A549 (cell line): Measurements from ENCODE around the gene LTB. TPM values are rescaled to one million over a fixed set of nuclear protein-coding genes. Genes with fewer than 3 reads are reported as not detected.

Experiments used
- ATAC-seq, 2 experiments: fragments of 200-7000 bp in 1 of 2; fragments of >200 bp in 1 of 2; cut with Nextera tagmentation in 1 of 2; cut with Tn5 transposase in 1 of 2; 3 replicates each; pipeline versions ENCODE4 v1.8.0 to v1.9.1; 2018 to 2020; ENCODE audit warnings: mild to moderate bottlenecking in 1 of 2, moderate library complexity in 1 of 2
- CTCF ChIA-PET: fragments of 300-600 bp; sonication (Branson Sonifier 250); formaldehyde crosslinking; extraction: SDS; loops from one replicate; lab custom pipeline; 2021; ENCODE audit warnings: antibody characterized with exemption, inconsistent platforms; lab: Yijun Ruan, JAX
- POLR2A ChIA-PET: fragments of 350-600 bp; formaldehyde crosslinking; extraction: SDS; loops from one replicate; lab custom pipeline; 2021; ENCODE audit warnings: antibody characterized with exemption, inconsistent platforms; lab: Yijun Ruan, JAX
- DNase-seq, 2 experiments: peaks; one replicate each; pipeline versions ENCODE4 v3.0.0 to v3.0.0-alpha.2; 2011 to 2016; ENCODE audit warnings: low read depth in 1 of 2, low spot score in 1 of 2
- FAIRE-seq: peaks from 2 replicates; lab custom pipeline; 2011; peaks lifted over from hg19 to GRCh38; lab: Jason Lieb, UNC
- H3K27ac ChIP-seq, 2 experiments: fragments of >200 bp; sonication (Bioruptor Twin); formaldehyde crosslinking; 3 replicates each; pipeline ENCODE4 v1.5.1; 2016 to 2017
- H3K4me1 ChIP-seq: fragments of >200 bp; sonication (Bioruptor Twin); formaldehyde crosslinking; 3 replicates; pipeline ENCODE4 v1.6.1; 2016
- H3K4me2 ChIP-seq: fragments of >200 bp; sonication (Bioruptor Twin); formaldehyde crosslinking; 3 replicates; pipeline ENCODE4 v1.6.1; 2016
- H3K4me3 ChIP-seq: fragments of >200 bp; sonication (Bioruptor Twin); formaldehyde crosslinking; 3 replicates; pipeline ENCODE4 v1.5.1; 2016
- H3K9me3 ChIP-seq: fragments of >200 bp; sonication (Bioruptor Twin); formaldehyde crosslinking; 3 replicates; pipeline ENCODE4 v1.6.1; 2016
- CBX2 ChIP-seq: fragments of 200-600 bp; sonication (generic); IDR thresholded peaks from 2 replicates; pipeline ENCODE4 v1.6.1; 2016; ENCODE audit warnings: low read depth, mild to moderate bottlenecking, borderline replicate concordance
- EHMT2 ChIP-seq: fragments of 200-600 bp; sonication (generic); IDR thresholded peaks from 2 replicates; pipeline ENCODE4 v1.6.1; 2016; ENCODE audit warnings: antibody characterized with exemption, low read depth, mild to moderate bottlenecking, moderate library complexity
- FOSL2 ChIP-seq, 2 experiments: fragments of 450-650 bp in 1 of 2; fragments of >200 bp in 1 of 2; sonication (Bioruptor Twin) in 1 of 2; formaldehyde crosslinking; IDR thresholded peaks; 2 replicates each; pipeline versions ENCODE4 v1.5.0 to v1.6.1; 2016 to 2020; ENCODE audit warnings: mild to moderate bottlenecking in 1 of 2, moderate library complexity in 1 of 2
- JUN ChIP-seq, 2 experiments: fragments of >200 bp; sonication (Bioruptor Twin); formaldehyde crosslinking; IDR thresholded peaks; 2 replicates in 1 of 2; 3 replicates in 1 of 2; pipeline ENCODE4 v1.6.1; 2016 to 2017
- KDM1A ChIP-seq: fragments of 200-600 bp; sonication (generic); IDR thresholded peaks from 2 replicates; pipeline ENCODE4 v1.6.1; 2016; ENCODE audit warnings: low read depth, mild to moderate bottlenecking
- KDM5A ChIP-seq: fragments of 200-600 bp; sonication (generic); IDR thresholded peaks from 2 replicates; pipeline ENCODE4 v1.6.1; 2016; ENCODE audit warnings: antibody characterized with exemption, mild to moderate bottlenecking
- MAFK ChIP-seq: fragments of 450-650 bp; IDR thresholded peaks from 2 replicates; pipeline ENCODE4 v1.6.1; 2014; ENCODE audit not compliant: partially characterized antibody
- NPAS2 ChIP-seq: fragments of 250-450 bp; sonication (Bioruptor Pico); IDR thresholded peaks from 2 replicates; pipeline ENCODE4 v1.8.0; 2022; ENCODE audit warnings: mild to moderate bottlenecking, moderate library complexity, borderline replicate concordance
- PHF8 ChIP-seq: fragments of 200-600 bp; sonication (generic); IDR thresholded peaks from 2 replicates; pipeline ENCODE4 v1.6.1; 2016; ENCODE audit warnings: low read depth, mild to moderate bottlenecking, antibody characterized with exemption, moderate library complexity, borderline replicate concordance
- POLR2AphosphoS2 ChIP-seq: conservative IDR thresholded peaks from 2 replicates; pipeline ENCODE4 v1.6.1; 2012; ENCODE audit warnings: low read length, improper control_type of control experiment, inconsistent platforms
- RAD21 ChIP-seq, 2 experiments: fragments of >200 bp in 1 of 2; sonication (Bioruptor Twin) in 1 of 2; formaldehyde crosslinking in 1 of 2; IDR thresholded peaks in 1 of 2; conservative IDR thresholded peaks in 1 of 2; 2 replicates in 1 of 2; 3 replicates in 1 of 2; pipeline ENCODE4 v1.6.1; 2012 to 2018; ENCODE audit warnings: inconsistent platforms in 1 of 2
- SREBF2 ChIP-seq: fragments of 450-650 bp; IDR thresholded peaks from 2 replicates; pipeline ENCODE4 v1.6.1; 2014; ENCODE audit warnings: mild to moderate bottlenecking, moderate library complexity
- TFCP2L1 ChIP-seq: fragments of 250-450 bp; sonication (Bioruptor Pico); IDR thresholded peaks from 2 replicates; pipeline ENCODE4 v1.5.0; 2021; ENCODE audit warnings: mild to moderate bottlenecking
- TP53 ChIP-seq: fragments of 250-450 bp; sonication (Bioruptor Pico); IDR thresholded peaks from 2 replicates; pipeline ENCODE4 v1.5.0; 2021; ENCODE audit warnings: mild to moderate bottlenecking, moderate library complexity
- WGBS: methylation state at CpG from one replicate; pipeline ENCODE4 v1.1.6; 2017; ENCODE audit errors: missing lambda C conversion rate; 5-methylcytosine and 5-hydroxymethylcytosine counted together
- polyA plus RNA-seq, 4 experiments: library from polyadenylated mRNA; depleted of rRNA in 3 of 4; stranded (reverse); fragments of >200 nt; fragmentation: RNase III in 1 of 4; extraction: RNeasy Plus Mini Kit Qiagen cat#74134 plus additional on column Dnase treatment in 1 of 4; gene quantifications; 2 replicates in 3 of 4; 3 replicates in 1 of 4; pipeline ENCODE4 v1.2.3, GENCODE V29; 2011 to 2017
- TF ChIP-seq, protein P1 (sequence below): fragments of 250-450 bp; sonication (Bioruptor Pico); IDR thresholded peaks from 2 replicates; pipeline ENCODE4 v1.5.0; 2020; ENCODE audit warnings: low read depth, mild to moderate bottlenecking, moderate library complexity
- TF ChIP-seq, protein P2 (sequence below): IDR thresholded peaks from 2 replicates; pipeline ENCODE4 v1.6.1; 2012
- TF ChIP-seq, protein P3 (sequence below): IDR thresholded peaks from 2 replicates; pipeline ENCODE4 v1.6.1; 2012

LTB gene
- polyA plus RNA-seq, 2 of the 4 experiments (the other 2 are of a cell fraction) = 0.14 to 0.26 TPM

DNA sequence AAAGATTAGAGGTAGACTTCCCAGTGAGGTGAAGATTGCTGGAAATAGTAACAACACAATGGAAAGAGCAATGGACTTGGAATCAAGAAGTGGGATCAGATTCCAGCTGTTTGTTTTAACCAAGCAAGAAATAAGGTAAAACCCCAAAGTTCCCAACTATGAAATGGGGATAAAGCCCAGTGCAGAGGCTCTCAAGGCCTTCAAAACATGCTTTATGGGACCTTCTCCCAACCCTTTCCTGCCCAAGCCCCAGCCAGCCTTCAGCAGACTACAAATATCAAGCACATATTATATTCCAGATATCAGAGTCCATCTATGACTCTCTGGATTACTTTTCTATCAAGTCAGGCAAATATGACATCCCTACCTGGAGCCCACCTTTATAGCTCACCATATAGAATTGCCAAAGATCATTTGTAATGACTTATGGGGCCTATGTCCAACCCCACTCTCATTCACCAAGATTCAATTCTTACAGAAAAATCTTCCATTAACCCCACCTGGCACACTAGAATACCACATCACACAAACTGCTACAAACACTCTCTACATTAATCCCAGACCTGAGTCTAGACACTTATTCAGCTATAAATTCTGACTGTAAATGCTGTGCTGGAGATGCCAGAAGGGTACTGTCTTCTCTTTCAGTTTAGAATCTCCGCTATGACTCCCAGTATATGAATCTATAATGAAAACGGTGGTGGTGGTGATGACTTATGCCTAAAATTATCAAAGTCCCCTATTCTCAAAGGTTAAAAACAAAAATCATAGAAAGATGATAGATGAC is 46.5 kb downstream of the LTB start:
- TF ChIP-seq MAFK = no peak
- TF ChIP-seq, protein P1, sequence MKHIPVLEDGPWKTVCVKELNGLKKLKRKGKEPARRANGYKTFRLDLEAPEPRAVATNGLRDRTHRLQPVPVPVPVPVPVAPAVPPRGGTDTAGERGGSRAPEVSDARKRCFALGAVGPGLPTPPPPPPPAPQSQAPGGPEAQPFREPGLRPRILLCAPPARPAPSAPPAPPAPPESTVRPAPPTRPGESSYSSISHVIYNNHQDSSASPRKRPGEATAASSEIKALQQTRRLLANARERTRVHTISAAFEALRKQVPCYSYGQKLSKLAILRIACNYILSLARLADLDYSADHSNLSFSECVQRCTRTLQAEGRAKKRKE = no peak
- TF ChIP-seq RAD21 (conservative IDR thresholded peaks at IDR 0.05 in 1 of 2, IDR thresholded peaks at IDR 0.05 in 1 of 2) = no peak
- no peak for TF ChIP-seq SREBF2
- no peak for TF ChIP-seq POLR2AphosphoS2
- TF ChIP-seq, protein P2, sequence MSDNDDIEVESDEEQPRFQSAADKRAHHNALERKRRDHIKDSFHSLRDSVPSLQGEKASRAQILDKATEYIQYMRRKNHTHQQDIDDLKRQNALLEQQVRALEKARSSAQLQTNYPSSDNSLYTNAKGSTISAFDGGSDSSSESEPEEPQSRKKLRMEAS = no peak
- no peak for TF ChIP-seq TP53 (CRISPR knock-in tag)
- TF ChIP-seq TFCP2L1 (CRISPR knock-in tag) = no peak
- TF ChIP-seq, all 56 proteins: peak for 0
- CTCF ChIA-PET = interaction anchor here (0.6 to 2.7 kb wide), 3 partner anchors 10 to 151 kb away, joined by 3 to 8 read pairs (median 3); partner anchors contain the start of genes ATP6V1G2 and NFKBIL1
- H3K4me3 ChIP-seq = no peak overlapping the region
- WGBS = 84% methylated on average over 2 of the region's 2 CpGs
- H3K27ac ChIP-seq = no peak overlapping the region
- H3K4me1 ChIP-seq = peaks cover 24% of the 10 kb centered on the region
- DNase-seq (no peak), ATAC-seq (no peak), FAIRE-seq (no peak)
- H3K4me2 ChIP-seq = no peak overlapping the region
- H3K9me3 ChIP-seq = no peaks in the 10 kb centered on the region
- POLR2A ChIA-PET = no interaction called here

DNA sequence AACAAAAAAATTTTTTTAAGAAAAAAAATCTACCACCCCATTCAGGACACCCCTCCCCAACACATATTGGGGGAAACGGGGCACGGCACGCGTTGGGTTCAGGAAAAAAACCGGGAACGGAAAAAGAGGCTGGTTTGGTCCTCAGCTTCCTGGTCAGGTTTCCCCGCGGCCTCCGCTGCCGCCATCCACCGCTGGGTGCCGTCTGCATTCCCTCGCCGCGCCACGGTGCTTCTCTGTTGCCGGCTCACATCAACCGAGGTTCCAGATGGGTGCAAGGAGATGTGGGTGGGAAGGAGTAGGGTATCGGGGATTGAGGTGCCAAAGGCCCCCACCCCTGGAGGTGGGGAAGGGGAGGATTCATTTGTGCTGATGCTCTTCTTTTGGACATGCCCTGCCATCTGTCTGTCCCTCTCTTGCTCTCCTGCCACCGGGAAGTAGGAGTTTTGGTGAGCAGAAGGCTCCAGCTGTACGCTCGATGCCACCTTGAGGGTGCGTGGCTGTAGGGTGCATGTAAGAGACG is 47.6 kb downstream of the LTB start:
- Histone ChIP-seq H3K4me1 (peaks cover 15% of the 10 kb centered on the region), H3K9me3 (no peaks in the 10 kb centered on the region), H3K4me3 (no peak overlapping the region), H3K27ac (no peak overlapping the region), H3K4me2 (no peak overlapping the region)
- no peak for TF ChIP-seq CBX2
- no peak for TF ChIP-seq EHMT2
- no peak for TF ChIP-seq JUN (IDR thresholded peaks at IDR 0.05)
- no peak for TF ChIP-seq FOSL2 (IDR thresholded peaks at IDR 0.05)
- no peak for TF ChIP-seq FOSL2 (CRISPR knock-in tag; IDR thresholded peaks at IDR 0.05)
- TF ChIP-seq RAD21 (conservative IDR thresholded peaks at IDR 0.05 in 1 of 2, IDR thresholded peaks at IDR 0.05 in 1 of 2) = no peak
- TF ChIP-seq KDM1A = no peak
- TF ChIP-seq PHF8 = no peak
- TF ChIP-seq, protein P3, sequence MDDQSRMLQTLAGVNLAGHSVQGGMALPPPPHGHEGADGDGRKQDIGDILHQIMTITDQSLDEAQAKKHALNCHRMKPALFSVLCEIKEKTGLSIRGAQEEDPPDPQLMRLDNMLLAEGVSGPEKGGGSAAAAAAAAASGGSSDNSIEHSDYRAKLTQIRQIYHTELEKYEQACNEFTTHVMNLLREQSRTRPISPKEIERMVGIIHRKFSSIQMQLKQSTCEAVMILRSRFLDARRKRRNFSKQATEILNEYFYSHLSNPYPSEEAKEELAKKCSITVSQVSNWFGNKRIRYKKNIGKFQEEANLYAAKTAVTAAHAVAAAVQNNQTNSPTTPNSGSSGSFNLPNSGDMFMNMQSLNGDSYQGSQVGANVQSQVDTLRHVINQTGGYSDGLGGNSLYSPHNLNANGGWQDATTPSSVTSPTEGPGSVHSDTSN = no peak
- TF ChIP-seq NPAS2 (CRISPR knock-in tag) = no peak
- no peak for TF ChIP-seq KDM5A
- 92% methylated on average over 24 of the region's 24 CpGs for WGBS
- CTCF ChIA-PET = interaction anchor here (1.1 to 2.7 kb wide), 3 partner anchors 11 to 152 kb away, joined by 3 to 8 read pairs (median 4); partner anchors contain the start of gene ATP6V1G2
- ATAC-seq (no peak), FAIRE-seq (no peak), DNase-seq (no peak)
- POLR2A ChIA-PET = no interaction called here

DNA sequence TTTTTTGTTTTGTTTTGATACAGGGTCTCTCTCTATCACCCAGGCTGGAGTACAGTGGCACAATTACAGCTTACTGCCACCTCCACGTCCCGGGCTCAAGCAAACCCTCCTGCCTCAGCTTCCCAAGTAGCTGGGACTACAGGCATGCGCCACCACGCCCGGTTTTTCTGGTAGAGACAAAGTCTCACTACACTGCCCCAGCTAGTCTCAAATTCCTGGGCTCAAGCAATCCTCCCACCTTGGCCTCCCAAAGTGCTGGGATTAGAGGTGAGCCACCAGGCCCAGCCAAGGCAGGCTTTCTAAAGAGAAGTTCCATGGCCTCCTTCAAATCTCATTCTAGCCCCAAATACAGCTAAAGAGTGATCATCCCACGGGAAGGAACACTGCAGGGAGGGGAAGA is 48.2 kb downstream of the LTB start:
- Histone ChIP-seq H3K4me2 (no peak overlapping the region), H3K27ac (no peak overlapping the region), H3K4me1 (peaks cover 9% of the 10 kb centered on the region; the same call in 2 of the 3 replicates), H3K4me3 (no peak overlapping the region), H3K9me3 (no peaks in the 10 kb centered on the region)
- ATAC-seq = no peak
- 89% methylated on average over 6 of the region's 6 CpGs for WGBS
- CTCF ChIA-PET = interaction anchor here (0.6 to 2.7 kb wide), 3 partner anchors 12 to 67 kb away, joined by 4 to 8 read pairs (median 4); partner anchors contain the start of gene ATP6V1G2
- 0 out of 2 replicates have a peak, but pooled peaks have one; percentile 65 for TF ChIP-seq POLR2AphosphoS2
- no peak for TF ChIP-seq MAFK
- TF ChIP-seq, all 56 proteins: peak for 1
- DNase-seq (no peak), FAIRE-seq (no peak)
- POLR2A ChIA-PET = no interaction called here
